Measurements from ENCODE around the gene OR6C76.

OR6C76 gene

GRCh38 chr12:55469291-55469690 is 43.2 kb downstream of the OR6C76 start:
- no peak for DNase-seq (ENCODE audit: low read depth)

GRCh38 chr12:55470088-55470829 is 44.2 kb downstream of the OR6C76 start, which contains the start of gene OR6C70:
Gene OR6C70 (minus strand): TSS chr12:55470138. CDS start chr12:55470138, 0 bp downstream.
- DNase-seq (ENCODE audit: low read depth), result no peak

DNA sequence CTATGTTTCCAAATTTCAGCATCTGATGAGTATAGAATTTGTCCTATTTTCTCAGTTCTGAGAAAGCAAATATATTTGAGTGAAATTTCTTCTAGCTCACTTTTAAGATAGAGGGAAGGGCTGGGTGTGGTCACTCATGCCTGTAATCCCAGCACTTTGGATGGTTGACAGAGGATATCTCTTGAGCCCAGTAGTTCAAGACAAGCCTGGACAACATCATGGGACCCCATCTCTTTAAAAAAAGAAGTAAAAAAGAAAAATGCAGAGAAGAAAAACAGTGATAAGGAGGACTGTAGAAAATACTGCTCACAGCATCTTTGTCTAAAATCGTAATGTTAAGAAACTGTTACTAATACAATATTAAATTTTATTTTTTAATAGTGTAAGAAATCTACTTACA is 46.2 kb downstream of the OR6C76 start:
- DNase-seq (ENCODE audit: low read depth), result no peak
